ENCODE data around the gene CAPN2.

CAPN2 gene

DNA sequence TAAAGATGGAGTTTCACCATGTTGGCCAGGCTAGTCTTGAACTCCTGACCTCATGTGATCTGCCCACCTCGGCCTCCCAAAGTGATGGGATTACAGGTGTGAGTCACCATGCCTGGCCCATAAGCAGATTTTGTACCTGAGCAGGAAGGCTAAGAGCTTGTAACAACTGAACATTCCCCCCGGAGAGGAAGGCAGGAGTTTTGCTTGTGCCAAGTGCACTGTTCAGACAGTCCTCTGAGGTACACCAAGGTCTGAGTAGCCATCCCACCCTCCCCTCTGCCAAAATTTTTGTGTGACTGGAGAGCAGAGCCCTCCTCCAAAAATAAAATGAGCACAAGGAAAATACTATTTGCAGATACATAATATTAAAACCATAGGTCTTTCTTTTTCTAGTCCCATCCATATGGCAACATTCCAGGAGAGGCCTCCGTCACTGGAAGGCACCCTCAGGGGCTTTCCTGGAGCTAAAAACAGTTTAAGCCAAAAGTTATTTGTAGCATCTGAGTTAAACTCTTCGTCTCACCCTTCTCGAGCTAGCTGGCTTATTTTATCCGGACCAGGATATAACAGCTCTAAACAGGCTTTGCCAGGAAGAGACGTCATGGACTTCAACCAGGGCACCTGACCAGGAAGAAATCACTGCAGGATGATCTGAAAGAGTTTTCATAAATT lies 27.2 kb downstream of the CAPN2 start:
- DNase-seq (ENCODE audit: low spot score) = peak; percentile 63

DNA sequence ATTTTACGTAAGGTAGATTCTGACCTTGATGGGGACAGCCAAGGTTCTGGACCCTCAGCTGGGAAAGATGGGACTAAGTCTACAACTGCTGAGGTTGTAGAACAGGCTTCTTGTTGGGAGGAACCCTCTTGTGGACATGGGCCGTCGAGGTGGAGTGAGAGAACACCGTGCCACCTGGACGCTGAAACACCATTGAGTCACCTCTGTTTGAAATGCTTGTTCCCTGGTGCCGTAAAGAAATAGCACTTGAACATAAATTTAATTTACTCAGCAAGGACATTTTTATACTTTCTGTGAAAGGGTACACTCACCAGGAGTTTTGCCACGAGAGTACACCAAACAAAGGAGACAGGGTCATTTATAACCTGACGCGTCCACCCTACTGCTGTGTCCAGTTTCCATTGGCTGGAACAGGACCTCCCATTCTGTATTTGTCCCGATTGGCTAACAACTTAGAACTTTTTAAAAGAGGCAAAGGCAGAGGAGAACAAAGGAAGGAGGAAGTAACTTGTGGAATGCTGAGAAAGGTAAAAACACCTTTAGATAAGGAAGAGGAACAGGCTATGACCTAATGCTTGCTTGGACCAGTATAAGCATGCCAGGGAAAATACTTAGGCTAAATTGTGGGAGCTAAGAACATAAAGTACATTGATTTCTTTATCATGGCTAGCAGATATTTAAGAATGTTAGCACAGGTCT lies 27.8 kb downstream of the CAPN2 start:
- peak; percentile 57 for DNase-seq (ENCODE audit: low spot score)

DNA sequence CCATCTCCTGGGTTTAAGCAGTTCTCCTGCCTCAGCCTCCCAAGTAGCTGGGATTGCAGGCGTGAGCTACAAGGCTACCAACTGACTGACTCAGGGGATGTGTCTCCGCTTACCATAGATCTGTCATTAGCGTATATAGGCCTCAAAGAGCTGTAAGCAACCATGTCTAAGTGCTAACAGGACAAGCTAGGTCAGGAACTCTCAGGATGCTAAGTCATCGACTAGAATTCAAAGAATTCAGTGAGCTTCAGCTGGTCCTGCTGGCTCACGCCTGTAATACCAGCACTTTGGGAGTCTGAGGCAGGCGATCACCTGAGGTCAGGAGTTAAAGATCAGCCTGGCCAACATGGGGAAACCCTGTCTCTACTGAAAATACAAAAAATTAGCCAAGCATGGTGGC lies 29.5 kb downstream of the CAPN2 start:
- DNase-seq (ENCODE audit: low spot score) = peak; percentile 87

DNA sequence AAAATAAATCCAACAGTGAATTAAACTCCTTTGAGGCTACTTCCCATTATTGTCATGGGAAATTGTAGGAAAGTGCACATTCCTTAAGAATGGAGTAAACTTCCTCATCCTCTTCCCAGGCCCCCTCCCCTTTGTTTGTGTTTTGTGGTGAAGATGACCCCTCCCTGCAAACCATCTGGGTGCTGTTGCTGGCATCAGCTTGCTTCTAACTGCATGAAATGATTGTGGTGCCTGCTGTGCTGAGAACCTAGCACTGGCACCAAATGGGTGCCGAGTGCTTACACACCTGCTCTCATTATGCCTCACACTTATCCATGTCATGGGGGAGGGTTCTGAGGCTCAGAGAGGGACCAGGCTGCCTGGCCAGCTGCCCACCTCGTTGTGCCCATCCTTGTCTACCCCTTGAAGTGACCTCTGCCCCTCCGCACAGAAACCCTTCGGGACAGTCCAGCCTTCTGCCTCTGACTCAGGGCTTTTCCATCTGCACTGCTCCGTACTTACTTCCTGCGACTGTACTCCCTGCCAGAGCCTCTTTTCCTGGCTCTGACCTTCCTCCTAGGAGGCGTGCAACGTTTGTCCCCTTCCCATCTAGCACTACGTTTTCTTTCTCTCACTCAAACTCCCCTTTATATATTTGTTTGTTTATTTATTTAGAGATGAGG lies 30.6 kb downstream of the CAPN2 start:
- no peak for DNase-seq (ENCODE audit: low spot score)

DNA sequence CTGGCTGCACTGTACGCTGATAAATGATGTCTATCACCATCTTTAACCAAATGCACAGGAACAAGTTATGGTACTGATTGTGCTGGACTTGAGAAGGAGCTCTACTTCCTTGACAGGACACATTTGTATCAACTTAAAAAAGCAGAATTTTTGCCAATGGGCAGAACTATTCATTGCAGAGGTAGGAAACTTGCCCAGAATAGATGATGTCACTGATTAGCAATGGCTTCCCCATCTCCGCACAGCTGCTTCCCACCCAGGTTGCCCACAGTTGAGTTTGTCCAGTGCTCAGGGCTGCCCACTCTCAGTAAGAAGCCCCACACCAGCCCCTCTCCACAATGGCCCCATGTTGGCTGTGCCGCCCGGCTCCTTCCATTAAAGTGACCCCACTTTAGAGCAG lies 33.4 kb downstream of the CAPN2 start:
- DNase-seq (ENCODE audit: low spot score) = no peak

DNA sequence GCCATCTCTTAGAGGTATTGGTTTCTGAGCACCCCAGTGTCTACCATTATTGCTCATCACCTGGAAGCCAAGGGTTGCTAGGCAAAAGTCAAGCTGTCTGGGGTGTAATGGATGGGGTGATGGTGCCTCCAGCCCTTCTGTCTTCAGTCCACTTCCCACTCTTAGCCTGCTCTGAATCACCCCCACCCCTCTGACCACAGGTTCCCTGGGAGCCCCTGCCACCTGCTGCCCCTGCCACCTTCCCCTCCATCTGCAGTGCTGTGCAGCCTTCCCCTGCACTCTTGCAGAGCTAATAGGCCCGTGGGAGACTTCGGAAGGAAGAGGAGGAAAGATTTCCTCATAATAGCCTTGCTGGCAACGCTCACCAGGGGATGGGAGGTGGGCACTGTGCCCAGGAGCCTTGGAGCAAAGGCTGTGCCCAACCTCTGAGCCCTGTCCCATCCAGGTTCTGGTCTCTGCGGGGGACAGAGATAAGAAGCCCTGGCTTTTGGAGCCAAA lies 35.5 kb downstream of the CAPN2 start:
- no peak for DNase-seq (ENCODE audit: low spot score)

DNA sequence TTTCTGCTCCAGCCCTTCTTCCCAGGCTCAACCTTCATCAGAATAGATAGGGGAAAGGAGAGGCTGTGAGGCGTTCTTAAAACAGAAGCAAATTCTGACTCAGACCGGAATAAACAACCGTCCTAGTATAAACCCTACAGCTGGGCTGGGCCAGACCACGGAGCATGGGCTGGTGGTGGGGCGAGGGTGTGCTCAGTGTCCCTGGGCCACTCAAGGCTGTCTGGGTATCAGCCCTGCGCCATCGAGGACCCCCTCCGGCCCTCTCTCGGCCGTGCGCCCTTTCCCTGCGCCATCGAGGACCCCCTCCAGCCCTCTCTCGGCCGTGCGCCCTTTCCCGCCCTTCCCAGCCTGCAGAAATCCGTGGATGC lies 36.0 kb downstream of the CAPN2 start:
- no peak for DNase-seq (ENCODE audit: low spot score)

DNA sequence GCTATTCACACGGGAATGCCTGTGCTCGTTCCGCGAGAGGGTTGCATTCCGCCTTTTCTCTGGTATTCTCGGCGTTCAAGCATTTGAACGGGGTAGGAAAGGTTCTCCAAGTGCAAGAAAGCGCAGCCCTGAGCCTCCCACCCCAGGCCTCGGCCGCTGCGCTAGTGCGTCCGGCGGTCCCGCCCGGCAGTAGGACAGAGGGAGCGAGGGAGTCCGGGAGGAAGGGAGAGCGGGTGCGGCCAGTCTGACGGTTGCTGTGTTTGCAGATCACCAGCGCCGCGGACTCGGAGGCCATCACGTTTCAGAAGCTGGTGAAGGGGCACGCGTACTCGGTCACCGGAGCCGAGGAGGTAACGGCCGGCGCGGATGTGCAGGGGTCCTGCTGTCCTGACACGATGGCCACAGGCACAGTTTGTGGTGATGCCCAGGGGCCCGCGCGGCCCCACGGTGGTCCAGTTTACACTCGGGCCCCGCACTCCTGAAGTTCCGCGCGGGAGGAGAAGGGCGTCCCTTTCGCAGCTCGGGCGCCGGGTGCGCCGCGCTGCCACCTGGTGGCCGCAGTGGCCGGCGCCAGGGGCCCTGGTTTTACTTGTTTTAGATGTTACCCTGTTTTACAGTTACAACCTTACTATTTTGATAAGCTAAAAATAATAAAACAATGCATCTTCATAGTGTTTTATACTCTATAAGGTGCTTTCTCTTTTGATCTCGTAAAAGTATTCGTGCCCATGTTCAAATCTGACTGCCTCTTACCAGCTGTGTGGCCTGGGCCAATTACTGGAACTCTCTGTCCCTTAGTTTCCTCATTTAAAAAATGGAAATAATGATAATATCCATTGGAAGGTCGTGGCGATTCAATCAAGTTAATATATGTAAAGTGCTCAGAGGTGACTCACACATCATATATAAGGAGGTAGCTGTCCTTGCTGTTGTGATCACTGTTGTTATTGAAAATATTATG lies 36.7 kb downstream of the CAPN2 start:
- DNase-seq (ENCODE audit: low spot score) = peak; percentile 59

DNA sequence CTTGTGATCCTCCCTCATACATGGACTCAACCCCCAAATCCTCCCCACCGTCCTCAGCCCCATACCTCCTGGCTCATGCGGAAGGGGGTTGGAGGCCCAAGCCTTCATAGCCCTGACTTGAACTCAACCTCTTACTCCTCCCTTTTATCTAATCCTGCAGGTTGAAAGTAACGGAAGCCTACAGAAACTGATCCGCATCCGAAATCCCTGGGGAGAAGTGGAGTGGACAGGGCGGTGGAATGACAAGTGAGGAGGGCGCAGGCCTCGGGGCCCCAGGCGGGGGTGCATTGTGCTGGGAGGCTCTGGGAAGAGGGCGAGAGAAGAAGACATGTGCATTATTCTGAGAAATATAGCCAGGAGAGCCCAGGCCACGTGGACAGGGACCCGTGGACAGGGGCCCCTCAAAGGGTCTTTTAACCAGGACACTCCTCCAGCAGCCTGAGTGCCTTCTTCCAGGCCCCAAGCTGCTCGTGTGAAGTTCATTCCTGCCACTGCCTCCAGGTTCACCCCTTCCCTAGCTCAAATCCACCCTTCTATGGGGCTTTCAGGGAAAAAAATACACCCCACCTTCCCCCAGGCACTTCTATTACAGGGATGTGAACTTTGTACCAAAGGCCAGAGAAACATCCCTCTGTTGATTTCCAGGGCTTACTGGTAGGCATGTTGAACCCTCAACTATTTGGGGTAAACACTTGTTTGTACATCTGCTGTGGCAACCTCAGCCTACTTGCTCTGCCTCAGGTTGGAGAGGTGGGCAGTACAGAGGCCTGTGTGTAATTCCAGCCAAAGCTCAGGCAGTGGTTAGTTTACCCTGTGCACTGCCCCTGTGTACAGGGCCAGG lies 38.6 kb downstream of the CAPN2 start:
- DNase-seq (ENCODE audit: low spot score) = no peak

DNA sequence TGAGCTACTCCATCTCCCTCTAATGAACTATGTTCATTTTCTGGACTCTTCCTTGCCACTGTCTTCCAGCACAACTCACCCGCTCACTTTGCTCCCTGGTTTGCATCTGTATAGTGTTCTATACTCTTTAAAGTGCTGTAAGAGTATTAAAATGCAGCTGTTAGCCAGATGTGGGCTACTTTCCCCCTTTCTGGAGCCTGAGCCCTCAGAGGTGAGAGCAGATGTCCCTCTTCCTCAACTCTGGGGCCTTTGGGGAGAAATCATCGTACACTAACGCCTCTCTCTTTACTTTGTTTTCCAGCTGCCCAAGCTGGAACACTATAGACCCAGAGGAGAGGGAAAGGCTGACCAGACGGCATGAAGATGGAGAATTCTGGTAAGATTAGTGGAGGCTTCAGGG lies 39.4 kb downstream of the CAPN2 start:
- DNase-seq (ENCODE audit: low spot score) = no peak

DNA sequence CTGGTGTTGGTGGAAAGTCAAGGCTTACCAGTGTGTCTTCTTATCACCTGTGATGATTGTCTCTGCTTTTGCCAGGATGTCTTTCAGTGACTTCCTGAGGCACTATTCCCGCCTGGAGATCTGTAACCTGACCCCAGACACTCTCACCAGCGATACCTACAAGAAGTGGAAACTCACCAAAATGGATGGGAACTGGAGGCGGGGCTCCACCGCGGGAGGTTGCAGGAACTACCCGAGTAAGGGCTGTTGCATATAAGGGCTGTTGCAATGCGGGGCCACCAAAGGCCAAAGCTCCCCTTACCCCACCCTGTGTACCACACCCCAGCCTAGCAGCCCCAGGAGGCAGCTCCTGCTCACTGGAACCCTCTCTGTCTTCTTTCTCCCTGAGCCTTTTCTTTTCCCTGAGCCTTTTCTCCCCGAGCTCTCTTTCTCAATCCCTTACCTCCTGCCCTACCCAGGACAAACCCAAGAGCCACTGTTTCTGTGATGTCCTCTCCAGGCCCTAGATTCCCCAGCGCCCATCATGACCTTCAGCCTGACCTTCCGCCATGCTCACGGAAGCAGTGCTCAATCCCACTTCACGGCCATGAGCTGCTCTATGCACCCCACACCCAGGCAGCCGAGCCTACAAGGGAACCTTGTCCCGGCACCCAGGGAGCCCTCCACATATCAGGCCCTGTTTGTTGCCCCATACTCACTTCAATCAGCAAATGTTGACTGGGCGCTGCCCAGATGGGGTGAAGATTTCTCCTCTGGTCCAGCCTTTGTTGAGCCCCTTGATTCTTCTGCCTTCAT lies 40.6 kb downstream of the CAPN2 start:
- DNase-seq (ENCODE audit: low spot score) = no peak

DNA sequence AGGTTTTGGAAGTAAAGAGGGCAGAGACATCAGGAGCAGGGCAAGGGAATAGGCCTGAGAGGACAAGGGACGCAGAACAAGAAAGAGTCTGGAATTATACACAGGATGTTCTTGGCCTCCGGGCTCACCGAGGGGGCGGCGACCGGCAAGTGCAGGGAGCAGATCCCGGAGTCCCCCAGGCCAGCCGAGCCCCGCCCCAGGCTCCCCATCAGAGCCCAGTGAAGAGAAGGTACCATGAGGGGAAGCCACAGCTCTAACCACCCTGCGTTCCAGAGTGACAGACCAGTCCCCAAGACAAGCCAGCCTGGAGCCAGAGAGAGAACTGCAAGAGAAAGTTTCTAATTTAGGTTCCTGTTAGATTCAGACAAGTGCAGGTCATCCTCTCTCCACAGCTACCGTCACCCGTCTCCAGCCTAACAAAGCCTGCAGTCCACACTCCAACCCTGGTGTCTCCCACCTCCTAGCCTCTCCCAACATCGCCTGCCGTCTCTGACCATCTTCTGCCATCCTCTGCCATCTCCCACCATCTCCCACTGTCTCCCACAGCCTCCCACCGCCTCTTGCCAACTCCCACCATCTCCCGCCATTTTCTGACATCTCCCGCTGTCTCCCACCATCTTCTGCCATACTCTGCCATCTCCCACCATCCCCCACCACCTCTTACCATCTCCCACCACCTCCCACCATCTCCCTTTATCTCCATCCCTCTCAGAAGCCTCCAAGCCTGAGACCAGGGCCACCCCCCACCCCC lies 42.5 kb downstream of the CAPN2 start:
- DNase-seq (ENCODE audit: low spot score) = no peak

DNA sequence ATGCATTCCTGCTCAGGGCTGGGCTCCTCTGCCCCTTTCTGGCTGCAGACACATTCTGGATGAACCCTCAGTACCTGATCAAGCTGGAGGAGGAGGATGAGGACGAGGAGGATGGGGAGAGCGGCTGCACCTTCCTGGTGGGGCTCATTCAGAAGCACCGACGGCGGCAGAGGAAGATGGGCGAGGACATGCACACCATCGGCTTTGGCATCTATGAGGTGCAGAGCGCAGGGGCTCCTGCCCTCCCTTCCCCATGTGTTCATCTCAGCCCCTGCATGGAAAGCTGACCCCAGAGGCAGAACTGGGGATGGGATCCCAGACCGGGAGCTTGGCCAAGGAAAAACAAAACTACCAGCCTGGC lies 43.1 kb downstream of the CAPN2 start:
- DNase-seq (ENCODE audit: low spot score) = no peak

DNA sequence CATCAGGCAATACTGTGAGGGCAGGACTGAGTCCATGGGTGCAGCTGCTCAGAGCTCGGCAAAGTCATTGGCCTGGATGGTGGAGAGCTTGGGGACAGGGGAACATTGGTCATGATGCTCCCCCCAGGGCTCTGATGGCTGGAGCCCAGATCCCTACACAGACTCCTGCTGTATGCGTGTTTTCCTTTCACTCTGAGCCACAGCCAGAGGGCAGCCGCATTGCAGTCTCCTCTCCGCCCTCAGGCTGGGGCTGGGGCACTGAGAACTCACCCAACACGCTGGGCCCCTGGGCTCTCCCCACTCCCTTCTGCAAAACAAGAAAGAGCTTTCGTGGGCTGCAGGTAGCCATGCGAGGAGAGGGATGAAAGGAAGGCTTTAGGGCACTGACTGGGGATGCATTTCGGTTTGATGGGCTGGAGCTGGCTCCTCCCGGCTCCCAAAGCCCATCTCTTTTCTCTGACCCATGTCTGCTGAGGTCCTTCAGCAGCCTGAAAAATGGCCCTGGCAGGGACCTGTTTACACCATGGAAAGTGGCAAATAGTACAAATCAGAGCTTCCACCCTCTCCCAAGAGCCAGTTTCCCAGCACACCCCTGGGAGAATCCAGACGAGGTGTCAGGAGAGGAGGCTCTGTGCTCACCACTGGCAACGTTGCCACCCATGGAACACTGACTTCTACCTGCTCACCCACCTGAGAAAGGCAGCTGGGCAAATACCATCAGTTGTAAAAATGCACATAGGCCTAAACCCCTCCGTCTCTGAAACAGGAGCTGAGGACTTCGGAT lies 43.8 kb downstream of the CAPN2 start:
- DNase-seq (ENCODE audit: low spot score) = no peak

DNA sequence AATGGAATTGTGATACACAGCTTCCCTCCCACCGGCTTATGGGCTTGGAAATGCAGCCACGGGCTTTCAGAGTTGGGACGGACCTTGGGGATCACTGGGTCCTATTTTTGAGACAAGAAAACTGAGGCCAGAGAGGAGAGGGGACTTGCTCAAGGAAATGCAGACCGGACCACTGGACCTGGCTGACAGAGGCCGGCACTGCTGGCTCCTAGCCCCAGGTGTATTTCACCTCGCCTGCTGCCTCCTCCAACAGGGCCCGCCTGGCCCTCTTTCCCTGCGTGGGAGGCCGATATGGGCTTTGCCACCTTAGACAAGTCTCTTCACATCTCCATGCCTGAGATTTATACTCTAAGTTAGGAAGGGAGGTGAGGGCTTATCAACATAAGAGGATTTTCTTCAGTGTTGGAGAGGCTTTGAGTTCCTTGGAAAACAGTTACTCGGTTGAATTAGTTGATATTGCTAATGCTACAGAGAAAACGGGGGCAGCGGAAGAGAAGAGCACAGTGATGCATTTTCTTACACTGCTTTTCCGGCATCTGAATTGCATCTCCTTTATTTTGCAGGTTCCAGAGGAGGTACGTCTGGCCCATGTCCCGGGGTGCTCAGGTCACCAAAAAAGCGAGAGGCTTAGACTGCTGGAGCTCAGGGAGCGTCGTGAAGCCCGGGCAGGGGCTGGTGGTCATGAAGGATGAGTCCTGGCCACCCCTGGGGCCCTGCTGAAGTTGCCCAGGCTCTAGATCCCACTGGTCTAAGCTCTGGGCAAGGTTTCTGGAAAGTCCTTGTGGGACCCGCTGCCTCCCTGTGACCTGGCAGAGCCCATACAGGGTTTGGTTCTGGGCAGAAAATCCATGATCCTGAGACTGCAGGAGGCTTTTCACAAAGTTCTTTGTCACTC lies 44.7 kb downstream of the CAPN2 start:
- no peak for DNase-seq (ENCODE audit: low spot score)

DNA sequence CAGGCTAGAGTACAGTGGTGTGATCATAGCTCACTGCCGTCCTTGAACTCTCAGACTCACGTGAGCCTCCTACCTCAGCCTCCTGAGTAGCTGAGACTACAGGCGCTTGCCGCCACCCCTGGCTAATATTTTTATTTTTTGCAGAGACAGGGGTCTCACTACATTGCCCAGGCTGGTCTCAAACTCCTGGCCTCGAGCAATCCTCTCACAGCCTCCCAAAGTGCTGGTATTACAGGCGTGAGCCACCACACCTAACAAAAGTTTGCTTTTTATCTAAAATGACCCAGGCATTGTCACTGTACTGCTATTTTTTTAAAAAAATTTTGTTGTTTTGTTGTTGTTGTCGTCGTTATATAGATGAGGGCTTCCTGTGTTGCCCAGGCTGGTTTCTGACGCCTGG lies 46.4 kb downstream of the CAPN2 start:
- no peak for DNase-seq (ENCODE audit: low spot score)

DNA sequence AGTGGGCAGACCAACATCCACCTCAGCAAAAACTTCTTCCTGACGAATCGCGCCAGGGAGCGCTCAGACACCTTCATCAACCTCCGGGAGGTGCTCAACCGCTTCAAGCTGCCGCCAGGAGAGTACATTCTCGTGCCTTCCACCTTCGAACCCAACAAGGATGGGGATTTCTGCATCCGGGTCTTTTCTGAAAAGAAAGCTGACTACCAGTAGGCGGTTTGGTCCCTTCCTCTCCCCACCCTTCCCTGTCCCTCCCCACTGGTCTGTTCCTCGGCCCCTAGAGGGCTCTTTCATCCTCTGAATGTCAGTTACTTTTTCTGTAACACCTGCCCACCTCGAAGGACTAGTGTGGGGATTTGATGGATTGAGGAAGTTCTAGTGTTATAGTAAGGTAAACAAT lies 46.9 kb downstream of the CAPN2 start:
- DNase-seq (ENCODE audit: low spot score) = no peak

DNA sequence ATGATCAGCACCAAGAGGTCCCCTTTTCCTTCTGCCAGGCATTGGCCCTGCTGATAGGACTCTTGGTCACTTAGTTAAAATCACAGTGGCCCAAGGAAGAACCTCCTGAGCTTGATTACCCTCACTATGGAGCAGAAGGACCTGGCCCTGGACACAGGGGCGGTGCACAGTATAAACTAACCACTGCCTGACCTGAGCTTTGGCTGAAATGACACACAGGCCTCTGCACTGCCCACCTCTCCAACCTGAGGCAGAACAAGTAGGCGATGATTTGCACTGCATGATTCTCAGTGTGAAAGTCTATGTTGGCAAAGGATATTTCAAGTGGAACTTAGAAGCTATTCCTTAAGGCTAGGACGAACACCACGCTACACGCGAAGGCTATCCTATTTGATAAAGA lies 48.5 kb downstream of the CAPN2 start:
- no peak for DNase-seq (ENCODE audit: low spot score)

Measured in kidney tubule cell (primary cell).